GM20000 (cell line): ENCODE data around the gene OR51A2.

Experiments
- DNase-seq: peaks from one replicate; pipeline ENCODE4 v3.0.0; 2012; ENCODE audit warnings: low spot score
- CTCF ChIP-seq: IDR thresholded peaks from 2 replicates; pipeline ENCODE4 v1.5.1; 2012; ENCODE audit warnings: mild to moderate bottlenecking, control low read depth; ENCODE audit errors: extremely low read depth, missing control alignments

Gene OR51A2

GRCh38 chr11:4962816-4963215 is 7.3 kb upstream of the OR51A2 start:
- DNase-seq = no peak
- TF ChIP-seq CTCF = no peak

- no peak for DNase-seq
- TF ChIP-seq CTCF = no peak
Measured at GRCh38 chr11:4960877-4961276, 5.4 kb upstream of the OR51A2 start.

GRCh38 chr11:4957396-4957795 is 1.9 kb upstream of the OR51A2 start:
- no peak for DNase-seq
- no peak for TF ChIP-seq CTCF

GRCh38 chr11:4947505-4947904 is 8.0 kb downstream of the OR51A2 start, which contains the start of gene OR51A4:
OR51A4 (minus strand) TSS chr11:4947605; CDS start chr11:4947100, 505 bp downstream.
- DNase-seq = no peak
- no peak for TF ChIP-seq CTCF

GRCh38 chr11:4936745-4937144 is 18.8 kb downstream of the OR51A2 start:
- no peak for TF ChIP-seq CTCF
- no peak for DNase-seq

- no peak for DNase-seq
- no peak for TF ChIP-seq CTCF
Measured at GRCh38 chr11:4932751-4933150, 22.8 kb downstream of the OR51A2 start.

- no peak for TF ChIP-seq CTCF
- DNase-seq = no peak
Measured at GRCh38 chr11:4926608-4927007, 28.9 kb downstream of the OR51A2 start.
